RWPE2 (cell line): ENCODE data around the gene SLC26A1.
A peak's percentile ranks its signal among the peaks of the same experiment; 100 is the strongest.

ENCODE experiments used
- ATAC-seq: fragments of 200-7000 bp; cut with Tn5 transposase; 3 replicates; pipeline ENCODE4 v1.9.1; 2021; ENCODE audit warnings: low read depth
- DNase-seq: peaks from one replicate; pipeline ENCODE4 v3.0.0-alpha.2; 2020; ENCODE audit warnings: low spot score
- H3K27ac ChIP-seq: fragments of 450-650 bp; 2 replicates; pipeline ENCODE4 v1.5.1; 2017; ENCODE audit warnings: mild to moderate bottlenecking; ENCODE audit not compliant: poor library complexity, severe bottlenecking
- H3K27me3 ChIP-seq: fragments of 250-450 bp; sonication (Bioruptor Pico); 2 replicates; pipeline ENCODE4 v1.5.1; 2021; ENCODE audit warnings: mild to moderate bottlenecking, moderate library complexity; ENCODE audit not compliant: insufficient read depth, poor library complexity, severe bottlenecking
- H3K36me3 ChIP-seq: fragments of 250-450 bp; sonication (Bioruptor Pico); 2 replicates; pipeline ENCODE4 v1.5.1; 2020; ENCODE audit warnings: low read depth, mild to moderate bottlenecking, moderate library complexity
- H3K4me1 ChIP-seq: fragments of 250-450 bp; sonication (Bioruptor Pico); 2 replicates; pipeline ENCODE4 v1.5.1; 2021; ENCODE audit warnings: mild to moderate bottlenecking, moderate library complexity; ENCODE audit not compliant: insufficient read depth, poor library complexity, severe bottlenecking
- H3K4me3 ChIP-seq: fragments of 250-450 bp; sonication (Bioruptor Pico); 2 replicates; pipeline ENCODE4 v1.5.1; 2021; ENCODE audit warnings: mild to moderate bottlenecking, moderate library complexity; ENCODE audit not compliant: severe bottlenecking
- H3K9me3 ChIP-seq: fragments of 250-450 bp; sonication (Bioruptor Pico); 2 replicates; pipeline ENCODE4 v1.5.1; 2021; ENCODE audit warnings: mild to moderate bottlenecking, moderate library complexity; ENCODE audit not compliant: severe bottlenecking
- CTCF ChIP-seq: fragments of 450-650 bp; IDR thresholded peaks from one replicate; pipeline ENCODE4 v1.5.1; 2017; ENCODE audit warnings: mild to moderate bottlenecking, moderate library complexity; ENCODE audit not compliant: poor library complexity, severe bottlenecking

Gene SLC26A1

GRCh38 chr4:995311-996026 is 2.3 kb upstream of the SLC26A1 start:
- DNase-seq: no peak
- Histone ChIP-seq H3K36me3 (no peaks in the 10 kb centered on the region), H3K9me3 (no peaks in the 10 kb centered on the region), H3K4me1 (no peaks in the 10 kb centered on the region), H3K27me3 (peaks cover 38% of the 10 kb centered on the region), H3K4me3 (no peak overlapping the region), H3K27ac (no peak overlapping the region)
- TF ChIP-seq CTCF: peak; percentile 18
- ATAC-seq: peak; percentile 38; the same call in 2 of the 3 replicates

- no peaks in the 10 kb centered on the region for H3K36me3 ChIP-seq
- no peaks in the 10 kb centered on the region for H3K9me3 ChIP-seq
- TF ChIP-seq CTCF: no peak
- peaks cover 14% of the 10 kb centered on the region for H3K27me3 ChIP-seq
- no peaks in the 10 kb centered on the region for H3K4me1 ChIP-seq
- no peak overlapping the region for H3K4me3 ChIP-seq
- H3K27ac ChIP-seq: no peak overlapping the region
- ATAC-seq (no peak), DNase-seq (no peak)
These were observed 700 bp downstream of the SLC26A1 start for GRCh38 chr4:992297-993110.

GRCh38 chr4:991451-992296 is 1.5 kb downstream of the SLC26A1 start:
- ATAC-seq: no peak
- no peak for DNase-seq
- no peaks in the 10 kb centered on the region for H3K9me3 ChIP-seq
- peaks cover 9% of the 10 kb centered on the region for H3K27me3 ChIP-seq
- H3K36me3 ChIP-seq: no peaks in the 10 kb centered on the region
- H3K4me1 ChIP-seq: no peaks in the 10 kb centered on the region
- H3K4me3 ChIP-seq: no peak overlapping the region
- TF ChIP-seq CTCF: no peak
- no peak overlapping the region for H3K27ac ChIP-seq

GRCh38 chr4:990746-991367 is 2.3 kb downstream of the SLC26A1 start:
- H3K27ac ChIP-seq: no peak overlapping the region
- H3K4me1 ChIP-seq: no peaks in the 10 kb centered on the region
- H3K9me3 ChIP-seq: no peaks in the 10 kb centered on the region
- TF ChIP-seq CTCF: no peak
- no peak overlapping the region for H3K4me3 ChIP-seq
- ATAC-seq: no peak
- no peak for DNase-seq
- peaks cover under 1% of the 10 kb centered on the region for H3K27me3 ChIP-seq
- no peaks in the 10 kb centered on the region for H3K36me3 ChIP-seq
